B cell (primary cell): ENCODE measurements around the gene TMEM130. TPM values are rescaled to one million over a fixed set of nuclear protein-coding genes. Genes with fewer than 3 reads are reported as not detected.

Source experiments
- ATAC-seq: fragments of 200-7000 bp; cut with Tn5 transposase; one replicate; pipeline ENCODE4 v1.10.0; 2021; ENCODE audit warnings: low read depth, mild to moderate bottlenecking, moderate number of reproducible peaks, moderate library complexity
- CTCF ChIA-PET: fragments of 350-600 bp; sonication (Branson Sonifier 250); formaldehyde crosslinking; loops from one replicate; lab custom pipeline; 2021; ENCODE audit warnings: antibody characterized with exemption, inconsistent platforms; lab: Charles Lee
- POLR2A ChIA-PET: fragments of 350-600 bp; sonication (Branson Sonifier 250); formaldehyde crosslinking; loops from one replicate; lab custom pipeline; 2021; ENCODE audit warnings: antibody characterized with exemption; lab: Charles Lee
- DNase-seq: peaks from one replicate; pipeline ENCODE4 v3.0.0; 2013
- H2AFZ ChIP-seq: 2 replicates; pipeline ENCODE4 v1.6.1; 2012; ENCODE audit warnings: mild to moderate bottlenecking, low read depth, low read length; ENCODE audit not compliant: insufficient read depth, poor library complexity, severe bottlenecking
- H3K27ac ChIP-seq, 2 donors: 1 replicate in 1 of 2; 2 replicates in 1 of 2; pipeline ENCODE4 v1.5.1; 2012 to 2013; ENCODE audit warnings: low read length in 2 of 2, mild to moderate bottlenecking in 2 of 2, moderate library complexity in 1 of 2
- H3K27me3 ChIP-seq, 4 experiments: fragments of 200-600 bp in 1 of 4; sonication (generic) in 1 of 4; replicated peaks in 1 of 4; 1 replicate in 2 of 4; 2 replicates in 2 of 4; pipeline versions ENCODE4 v1.6.1 to v1.7.0; 2013 to 2016; ENCODE audit warnings: low read length in 3 of 4, mild to moderate bottlenecking in 2 of 4, mixed read lengths in 1 of 4, moderate library complexity in 1 of 4; ENCODE audit not compliant: insufficient read depth in 4 of 4, control insufficient read depth in 3 of 4; ENCODE audit errors: control extremely low read depth in 1 of 4
- H3K36me3 ChIP-seq, 2 experiments: replicated peaks in 1 of 2; 1 replicate in 1 of 2; 2 replicates in 1 of 2; pipeline versions ENCODE4 v1.6.1 to v1.7.1; 2013; ENCODE audit warnings: low read length in 1 of 2; ENCODE audit not compliant: insufficient read depth in 2 of 2, control insufficient read depth in 1 of 2; ENCODE audit errors: control extremely low read depth in 1 of 2, extremely low read depth in 1 of 2
- H3K4me1 ChIP-seq, 2 donors: fragments of 200-600 bp in 1 of 2; sonication (generic) in 1 of 2; 1 replicate in 1 of 2; 2 replicates in 1 of 2; pipeline versions ENCODE4 v1.5.1 to v1.6.1; 2013 to 2017; ENCODE audit warnings: low read length in 2 of 2; ENCODE audit not compliant: control insufficient read depth in 2 of 2, insufficient read depth in 2 of 2
- H3K4me2 ChIP-seq: replicated peaks from 2 replicates; pipeline ENCODE3; 2012; ENCODE audit warnings: mild to moderate bottlenecking, low read depth, low read length; ENCODE audit not compliant: poor library complexity, severe bottlenecking
- H3K4me3 ChIP-seq, 5 experiments: fragments of 200-600 bp in 1 of 5; sonication (generic) in 1 of 5; 1 replicate in 3 of 5; 2 replicates in 2 of 5; pipeline versions ENCODE4 v1.5.1 to v1.7.0; 2011 to 2016; ENCODE audit warnings: low read length in 4 of 5, mild to moderate bottlenecking in 4 of 5, low read depth in 2 of 5, control low read depth in 1 of 5, moderate library complexity in 1 of 5; ENCODE audit not compliant: insufficient read depth in 1 of 5; ENCODE audit errors: control extremely low read depth in 1 of 5, extremely low read depth in 1 of 5
- H3K79me2 ChIP-seq: fragments of 200-600 bp; sonication (generic); one replicate; pipeline ENCODE4 v1.6.0; 2016; ENCODE audit warnings: low read length; ENCODE audit not compliant: control insufficient read depth, insufficient read depth
- H3K9ac ChIP-seq: fragments of 200-600 bp; sonication (generic); 2 replicates; pipeline ENCODE4 v1.6.1; 2017; ENCODE audit warnings: mild to moderate bottlenecking, low read length, moderate library complexity
- H3K9me3 ChIP-seq, 3 donors: one replicate each; pipeline versions ENCODE4 v1.6.1 to v1.7.1; 2013; ENCODE audit warnings: low read length in 2 of 3; ENCODE audit not compliant: control insufficient read depth in 2 of 3, insufficient read depth in 1 of 3; ENCODE audit errors: control extremely low read depth in 1 of 3
- H4K20me1 ChIP-seq: 2 replicates; pipeline ENCODE4 v1.6.0; 2012; ENCODE audit warnings: mild to moderate bottlenecking, low read length; ENCODE audit not compliant: insufficient read depth, control insufficient read depth, poor library complexity, severe bottlenecking
- H3K27ac Mint-ChIP-seq: one replicate; pipeline ENCODE4 v1.8.0; 2021; ENCODE audit warnings: mixed read lengths
- H3K27me3 Mint-ChIP-seq: one replicate; pipeline ENCODE4 v1.8.0; 2021; ENCODE audit warnings: mixed read lengths
- H3K4me1 Mint-ChIP-seq: one replicate; pipeline ENCODE4 v1.8.0; 2021; ENCODE audit warnings: mixed read lengths
- H3K4me3 Mint-ChIP-seq: one replicate; pipeline ENCODE4 v1.8.0; 2021; ENCODE audit warnings: mixed read lengths
- H3K9me3 Mint-ChIP-seq: one replicate; pipeline ENCODE4 v1.8.0; 2022; ENCODE audit warnings: mixed read lengths; ENCODE audit not compliant: insufficient read depth
- EZH2 ChIP-seq: IDR thresholded peaks from 2 replicates; pipeline ENCODE4 v1.6.1; 2012; ENCODE audit warnings: borderline replicate concordance, low read depth, mild to moderate bottlenecking, moderate library complexity, low read length; ENCODE audit not compliant: insufficient read depth, poor library complexity, severe bottlenecking
- WGBS: methylation state at CpG from one replicate; pipeline ENCODE4 v1.1.5; 2013; ENCODE audit warnings: missing lambda C conversion rate; ENCODE audit not compliant: insufficient coverage; 5-methylcytosine and 5-hydroxymethylcytosine counted together
- intact Hi-C: fragments of 100-400 bp; cut with micrococcal nuclease; formaldehyde crosslinking; loops from one replicate; pipeline ENCODE4 v1.10.0; 2022
- polyA plus RNA-seq: library from polyadenylated mRNA; depleted of rRNA; stranded (reverse); fragments of >200 nt; gene quantifications from 2 replicates; pipeline ENCODE4 v1.2.3, GENCODE V29; 2012
- total RNA-seq, 2 donors: library from RNA; stranded (reverse); fragments of 120-200 nt in 1 of 2; gene quantifications; 1 replicate in 1 of 2; 2 replicates in 1 of 2; pipeline versions ENCODE4 v1.2.3 to v1.2.4, GENCODE V29; 2013 to 2022
- TF ChIP-seq, protein P1 (sequence below): fragments of 200-600 bp; IDR thresholded peaks from one replicate; pipeline ENCODE4 v1.8.0; 2022; ENCODE audit warnings: antibody characterized with exemption, mild to moderate bottlenecking

Gene TMEM130
- total and polyA plus RNA-seq, 2 donors (not counting 1 experiment from before 2014, with no cell fraction given), result 0.20 TPM; not detected in 1

- no peak overlapping the region for H3K27ac ChIP-seq
- ChIA-PET POLR2A (no interaction called here), CTCF (interaction anchor here (1.0 kb wide), 1 partner anchor 25 kb away, joined by 6 read pairs; no protein-coding TSS in a partner anchor)
- Mint-ChIP-seq H3K4me1 (peaks cover 9% of the 10 kb centered on the region), H3K4me3 (no peak overlapping the region), H3K27me3 (peaks cover 17% of the 10 kb centered on the region), H3K9me3 (peaks cover under 1% of the 10 kb centered on the region), H3K27ac (no peak overlapping the region)
- no peak overlapping the region for H2AFZ ChIP-seq
- DNase-seq (no peak), ATAC-seq (no peak)
- H3K4me2 ChIP-seq, result no peak overlapping the region
- WGBS, result 89% methylated on average over 3 of the region's 3 CpGs
- H3K27me3 ChIP-seq, result peaks cover 0 to 29% (median 15%) of the 10 kb centered on the region in 4 experiments
- no peaks in the 10 kb centered on the region for H3K79me2 ChIP-seq
- no peaks in the 10 kb centered on the region for H4K20me1 ChIP-seq
- intact Hi-C loops, result no loop called here
- no peak overlapping the region for H3K9ac ChIP-seq
- no peak overlapping the region for H3K4me3 ChIP-seq
- peaks cover 14 to 15% of the 10 kb centered on the region in 2 donors for H3K4me1 ChIP-seq
- TF ChIP-seq, protein P1, sequence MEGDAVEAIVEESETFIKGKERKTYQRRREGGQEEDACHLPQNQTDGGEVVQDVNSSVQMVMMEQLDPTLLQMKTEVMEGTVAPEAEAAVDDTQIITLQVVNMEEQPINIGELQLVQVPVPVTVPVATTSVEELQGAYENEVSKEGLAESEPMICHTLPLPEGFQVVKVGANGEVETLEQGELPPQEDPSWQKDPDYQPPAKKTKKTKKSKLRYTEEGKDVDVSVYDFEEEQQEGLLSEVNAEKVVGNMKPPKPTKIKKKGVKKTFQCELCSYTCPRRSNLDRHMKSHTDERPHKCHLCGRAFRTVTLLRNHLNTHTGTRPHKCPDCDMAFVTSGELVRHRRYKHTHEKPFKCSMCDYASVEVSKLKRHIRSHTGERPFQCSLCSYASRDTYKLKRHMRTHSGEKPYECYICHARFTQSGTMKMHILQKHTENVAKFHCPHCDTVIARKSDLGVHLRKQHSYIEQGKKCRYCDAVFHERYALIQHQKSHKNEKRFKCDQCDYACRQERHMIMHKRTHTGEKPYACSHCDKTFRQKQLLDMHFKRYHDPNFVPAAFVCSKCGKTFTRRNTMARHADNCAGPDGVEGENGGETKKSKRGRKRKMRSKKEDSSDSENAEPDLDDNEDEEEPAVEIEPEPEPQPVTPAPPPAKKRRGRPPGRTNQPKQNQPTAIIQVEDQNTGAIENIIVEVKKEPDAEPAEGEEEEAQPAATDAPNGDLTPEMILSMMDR, result no peak
- H3K36me3 ChIP-seq, result no peaks in the 10 kb centered on the region
- peaks cover 0 to 44% (median 5%) of the 10 kb centered on the region in 3 donors for H3K9me3 ChIP-seq
Measured at GRCh38 chr7:98805956-98806838, 63.6 kb downstream of the TMEM130 start.

- no peak overlapping the region for H3K27ac Mint-ChIP-seq
- Histone ChIP-seq H3K9me3 (peaks cover 3 to 27% (median 14%) of the 10 kb centered on the region in 3 donors), H3K79me2 (no peaks in the 10 kb centered on the region), H3K4me3 (peak overlapping the region in 1 of 5 experiments; percentile 1), H3K27me3 (peaks cover 0 to 38% (median 15%) of the 10 kb centered on the region in 4 experiments), H3K36me3 (no peaks in the 10 kb centered on the region), H3K9ac (no peak overlapping the region), H3K27ac (no peak overlapping the region), H3K4me1 (peaks cover 14 to 15% of the 10 kb centered on the region in 2 donors), H3K4me2 (peak overlapping the region; percentile 49), H2AFZ (no peak overlapping the region), H4K20me1 (no peaks in the 10 kb centered on the region)
- peaks cover 9% of the 10 kb centered on the region for H3K9me3 Mint-ChIP-seq
- TF ChIP-seq EZH2, result no peak
- TF ChIP-seq, protein P1, result no peak
- peaks cover 9% of the 10 kb centered on the region for H3K4me1 Mint-ChIP-seq
- DNase-seq (no peak), ATAC-seq (no peak)
- WGBS, result 67% methylated on average over 1 of the region's 2 CpGs
- ChIA-PET CTCF (no interaction called here), POLR2A (interaction anchor here (0.6 kb wide), 1 partner anchor 782 kb away, joined by 3 read pairs; no protein-coding TSS in a partner anchor)
- intact Hi-C loops, result no loop called here
- H3K4me3 Mint-ChIP-seq, result no peak overlapping the region
- peaks cover 29% of the 10 kb centered on the region for H3K27me3 Mint-ChIP-seq
Measured at GRCh38 chr7:98802781-98803110, 67.1 kb downstream of the TMEM130 start.
